SJSA1 (cell line): ENCODE data around the gene IQCE. TPM values are rescaled to one million over a fixed set of nuclear protein-coding genes. Genes with fewer than 3 reads are reported as not detected.
"Not testable (repeated sequence)": the region's sequence is repeated elsewhere in the genome, so short reads cannot be mapped to it uniquely, and the experiment has no call there.

Experiments
- DNase-seq, 2 experiments: peaks; one replicate each; pipeline ENCODE4 v3.0.0-alpha.2; 2015 to 2020; ENCODE audit warnings: low spot score in 2 of 2, low read depth in 1 of 2
- H3K27ac ChIP-seq: fragments of 250-450 bp; sonication (Bioruptor Pico); 2 replicates; pipeline ENCODE4 v1.5.1; 2020; ENCODE audit warnings: mild to moderate bottlenecking, moderate library complexity
- H3K27me3 ChIP-seq: fragments of 250-450 bp; sonication (Bioruptor Pico); replicated peaks from 2 replicates; pipeline ENCODE4 v1.5.1; 2020; ENCODE audit warnings: mild to moderate bottlenecking, moderate library complexity
- H3K36me3 ChIP-seq: fragments of 250-450 bp; sonication (Bioruptor Pico); 2 replicates; pipeline ENCODE4 v1.5.1; 2020; ENCODE audit warnings: mild to moderate bottlenecking
- H3K4me1 ChIP-seq: fragments of 250-450 bp; sonication (Bioruptor Pico); replicated peaks from 2 replicates; pipeline ENCODE4 v1.6.1; 2021; ENCODE audit warnings: mild to moderate bottlenecking
- H3K4me3 ChIP-seq: fragments of 250-450 bp; sonication (Bioruptor Pico); 2 replicates; pipeline ENCODE4 v1.5.1; 2020; ENCODE audit warnings: mild to moderate bottlenecking
- H3K9me3 ChIP-seq: fragments of 250-450 bp; sonication (Bioruptor Pico); replicated peaks from 2 replicates; pipeline ENCODE4 v1.5.1; 2020; ENCODE audit warnings: mild to moderate bottlenecking
- total RNA-seq: library from RNA; depleted of rRNA; stranded (reverse); fragments of >200 nt; shearing (Covaris generic); gene quantifications from 2 replicates; pipeline ENCODE4 v1.2.3, GENCODE V29; 2014

Gene IQCE
- total RNA-seq, 1 experiment from 2014 or later: 10.9 TPM

- no peak for DNase-seq
- Histone ChIP-seq H3K27me3 (no peaks in the 10 kb centered on the region), H3K4me3 (no peak overlapping the region), H3K36me3 (no peaks in the 10 kb centered on the region), H3K4me1 (no peaks in the 10 kb centered on the region), H3K27ac (no peak overlapping the region), H3K9me3 (no peaks in the 10 kb centered on the region)
Observed at GRCh38 chr7:2607923-2608904, 49.4 kb downstream of the IQCE start.

GRCh38 chr7:2608921-2609411 lies 50.2 kb downstream of the IQCE start:
- Histone ChIP-seq H3K4me1 (no peaks in the 10 kb centered on the region), H3K9me3 (no peaks in the 10 kb centered on the region), H3K4me3 (no peak overlapping the region), H3K27ac (no peak overlapping the region), H3K27me3 (no peaks in the 10 kb centered on the region), H3K36me3 (no peaks in the 10 kb centered on the region)
- no peak for DNase-seq

GRCh38 chr7:2609646-2610045 lies 50.9 kb downstream of the IQCE start:
- H3K36me3 ChIP-seq, H3K4me1 ChIP-seq, H3K9me3 ChIP-seq, H3K4me3 ChIP-seq, H3K27ac ChIP-seq, H3K27me3 ChIP-seq, DNase-seq: not testable (repeated sequence)

- Histone ChIP-seq H3K4me1 (no peaks in the 10 kb centered on the region), H3K27ac (no peak overlapping the region)
Observed at GRCh38 chr7:2610466-2610865, 51.7 kb downstream of the IQCE start.

DNA sequence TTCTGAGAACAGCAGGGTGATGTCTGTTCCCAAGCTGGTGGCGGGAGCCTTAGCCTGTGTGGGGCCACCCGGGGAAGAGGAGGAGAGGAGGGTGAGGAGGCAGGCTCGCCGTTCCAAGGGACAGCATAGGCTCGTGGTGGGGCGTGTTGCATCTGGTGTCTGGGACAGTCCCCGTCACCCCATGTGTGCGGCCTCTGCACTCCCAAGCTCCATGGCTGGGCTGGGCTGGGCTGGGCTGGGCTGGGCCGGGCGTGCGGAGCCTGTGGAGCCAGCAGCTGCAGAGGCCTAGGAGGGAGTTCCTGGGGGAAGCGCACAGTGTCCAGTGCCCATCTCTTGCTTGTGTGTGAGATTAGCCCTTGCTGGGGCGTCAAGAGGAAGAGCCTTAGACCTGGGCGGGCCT lies 52.1 kb downstream of the IQCE start:
- Histone ChIP-seq H3K4me3 (no peak overlapping the region), H3K27me3 (no peaks in the 10 kb centered on the region), H3K27ac (no peak overlapping the region), H3K9me3 (no peaks in the 10 kb centered on the region), H3K4me1 (no peaks in the 10 kb centered on the region), H3K36me3 (no peaks in the 10 kb centered on the region)
- no peak for DNase-seq

More at GRCh38 chr7:2610466-2610865, 51.7 kb downstream of the IQCE start:
- DNase-seq: no peak
- no peaks in the 10 kb centered on the region for H3K36me3 ChIP-seq
- no peak overlapping the region for H3K4me3 ChIP-seq
- H3K9me3 ChIP-seq: no peaks in the 10 kb centered on the region
- no peaks in the 10 kb centered on the region for H3K27me3 ChIP-seq

GRCh38 chr7:2611401-2611800 lies 52.6 kb downstream of the IQCE start:
- Histone ChIP-seq H3K4me1 (no peaks in the 10 kb centered on the region), H3K4me3 (no peak overlapping the region), H3K9me3 (no peaks in the 10 kb centered on the region), H3K27me3 (no peaks in the 10 kb centered on the region), H3K36me3 (no peaks in the 10 kb centered on the region), H3K27ac (no peak overlapping the region)
- DNase-seq: no peak

DNA sequence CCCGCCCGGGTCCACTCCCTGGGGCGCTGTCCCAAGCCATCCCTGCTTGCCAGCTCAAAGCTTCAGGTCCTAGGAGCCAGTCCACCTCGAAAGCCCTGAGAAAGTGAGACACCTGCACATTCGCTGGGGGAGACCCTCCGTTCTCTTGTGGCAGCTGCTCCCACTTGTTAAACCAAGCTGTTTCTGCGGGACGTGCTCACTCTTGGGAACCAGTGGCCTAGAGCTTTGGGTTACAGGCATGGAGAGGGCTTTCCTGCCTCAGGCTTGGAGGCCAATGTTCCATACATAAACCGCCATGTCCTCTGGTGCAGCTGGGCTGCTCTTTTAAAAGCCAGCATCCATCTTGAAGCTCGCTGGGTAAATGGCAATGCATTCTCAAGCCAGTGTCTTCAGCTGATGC lies 53.1 kb downstream of the IQCE start:
- Histone ChIP-seq H3K27me3 (no peaks in the 10 kb centered on the region), H3K9me3 (no peaks in the 10 kb centered on the region), H3K27ac (no peak overlapping the region), H3K4me3 (no peak overlapping the region), H3K4me1 (no peaks in the 10 kb centered on the region), H3K36me3 (no peaks in the 10 kb centered on the region)
- no peak for DNase-seq

- H3K4me3 ChIP-seq: no peak overlapping the region
- no peak for DNase-seq
- H3K27ac ChIP-seq: no peak overlapping the region
- H3K27me3 ChIP-seq: no peaks in the 10 kb centered on the region
- no peaks in the 10 kb centered on the region for H3K36me3 ChIP-seq
- H3K4me1 ChIP-seq: no peaks in the 10 kb centered on the region
- H3K9me3 ChIP-seq: no peaks in the 10 kb centered on the region
Observed at GRCh38 chr7:2612445-2613097, 53.8 kb downstream of the IQCE start.

- H3K27me3 ChIP-seq: no peaks in the 10 kb centered on the region
- H3K4me1 ChIP-seq: no peaks in the 10 kb centered on the region
- H3K27ac ChIP-seq: no peak overlapping the region
- DNase-seq: no peak
- H3K36me3 ChIP-seq: no peaks in the 10 kb centered on the region
- H3K9me3 ChIP-seq: no peaks in the 10 kb centered on the region
- H3K4me3 ChIP-seq: no peak overlapping the region
Observed at GRCh38 chr7:2613098-2613930, 54.5 kb downstream of the IQCE start.

- Histone ChIP-seq H3K4me1 (peaks cover 7% of the 10 kb centered on the region; the same call in 1 of the 2 replicates), H3K4me3 (no peak overlapping the region), H3K27ac (no peak overlapping the region), H3K9me3 (no peaks in the 10 kb centered on the region), H3K27me3 (no peaks in the 10 kb centered on the region), H3K36me3 (no peaks in the 10 kb centered on the region)
- DNase-seq: no peak
Observed at GRCh38 chr7:2613931-2614600, 55.3 kb downstream of the IQCE start.

DNA sequence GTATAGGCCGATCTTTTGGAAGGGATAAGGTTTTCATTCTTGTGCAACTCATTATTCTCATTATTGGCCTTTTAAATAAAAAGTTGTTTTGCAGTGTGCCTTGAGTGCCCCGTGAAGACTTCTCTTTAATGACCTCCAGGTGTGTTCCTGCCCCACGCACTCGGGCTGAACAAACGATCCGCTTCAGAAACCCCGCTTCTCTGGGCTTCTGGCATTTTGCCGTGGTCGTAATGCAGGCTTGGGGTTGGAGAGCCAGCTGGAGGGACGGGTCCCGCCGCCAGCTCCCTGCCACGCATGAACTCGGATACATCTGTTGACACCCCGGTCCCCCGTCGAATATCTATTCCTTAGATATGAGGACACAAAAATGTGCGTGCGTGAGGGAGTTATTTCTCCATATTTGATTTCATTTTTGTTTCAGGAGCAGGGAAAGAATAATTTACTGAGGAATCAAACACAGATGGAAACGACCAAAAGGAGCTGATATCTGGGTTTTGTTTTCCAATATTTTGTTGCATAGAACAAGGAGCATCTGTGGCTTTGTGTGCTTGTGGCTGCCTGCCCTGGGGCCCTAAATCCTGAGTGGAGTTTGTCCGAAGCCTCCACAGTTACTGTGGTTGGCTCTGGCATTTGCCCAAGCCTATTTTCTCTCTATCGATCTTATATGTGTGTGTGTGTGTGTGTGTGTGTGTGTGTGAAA lies 56.0 kb downstream of the IQCE start:
- no peak overlapping the region for H3K4me3 ChIP-seq
- H3K27ac ChIP-seq: no peak overlapping the region
- no peaks in the 10 kb centered on the region for H3K27me3 ChIP-seq
- DNase-seq: no peak
- peaks cover 10% of the 10 kb centered on the region; the same call in 1 of the 2 replicates for H3K4me1 ChIP-seq
- no peaks in the 10 kb centered on the region for H3K36me3 ChIP-seq
- no peaks in the 10 kb centered on the region for H3K9me3 ChIP-seq

DNA sequence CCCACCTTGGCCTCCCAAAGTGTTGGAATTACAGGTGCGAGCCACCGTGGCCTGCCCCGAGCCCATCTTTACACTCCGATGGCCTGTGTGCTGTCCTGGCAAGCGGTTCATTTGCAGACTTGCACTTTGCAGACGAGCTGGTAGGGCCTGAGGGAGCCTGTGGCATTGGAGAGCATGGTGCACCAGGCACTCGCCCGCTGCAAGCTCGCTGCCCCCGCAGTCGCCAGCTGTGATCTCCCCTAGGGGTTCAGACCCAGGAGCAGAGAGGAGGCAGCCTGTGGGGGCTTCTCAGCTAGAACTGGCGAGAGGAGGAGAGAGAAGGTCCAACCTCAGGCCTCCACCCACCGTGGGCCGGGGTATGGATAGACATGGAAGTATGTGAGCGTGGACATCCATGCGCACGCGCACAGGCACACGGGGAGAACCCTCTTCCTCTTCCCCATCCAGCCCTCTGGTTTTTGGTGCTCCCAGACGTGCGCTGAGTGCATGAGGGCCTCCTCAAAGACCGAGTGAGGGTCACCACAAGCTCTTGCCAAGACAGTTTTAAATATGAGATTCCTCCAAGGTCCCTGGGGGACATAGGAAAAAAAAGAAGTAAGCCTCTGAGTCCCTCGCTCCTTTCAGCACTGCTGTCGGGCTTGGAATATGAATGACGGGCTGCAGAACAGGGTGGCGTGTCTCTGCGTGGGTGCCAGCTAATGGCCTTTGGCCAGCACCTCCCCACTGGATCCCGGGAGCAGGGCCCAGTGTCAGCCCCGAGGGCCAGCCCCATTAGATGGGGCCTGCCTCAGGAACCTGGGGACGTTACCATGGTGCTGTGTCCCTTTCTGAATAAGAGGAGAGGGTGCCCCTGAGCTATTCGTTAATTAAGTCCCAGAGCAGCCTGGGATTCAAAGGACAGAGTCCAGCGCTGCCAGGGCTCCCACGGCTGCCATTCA lies 57.9 kb downstream of the IQCE start:
- no peaks in the 10 kb centered on the region for H3K36me3 ChIP-seq
- no peak for DNase-seq
- H3K4me1 ChIP-seq: peaks cover 20% of the 10 kb centered on the region
- no peak overlapping the region for H3K27ac ChIP-seq
- no peak overlapping the region for H3K4me3 ChIP-seq
- H3K27me3 ChIP-seq: no peaks in the 10 kb centered on the region
- H3K9me3 ChIP-seq: no peaks in the 10 kb centered on the region
